HEK293 (cell line): ENCODE measurements around the gene OR1S2.
"Not testable (repeated sequence)": the region's sequence is repeated elsewhere in the genome, so short reads cannot be mapped to it uniquely, and the experiment has no call there.

Experiments used
- CTCF ChIA-PET: fragments of 350-600 bp; formaldehyde crosslinking; extraction: SDS; loops from one replicate; lab custom pipeline; 2021; ENCODE audit warnings: antibody characterized with exemption; lab: Yijun Ruan, JAX
- POLR2A ChIA-PET: fragments of 300-600 bp; formaldehyde crosslinking; extraction: SDS; loops from one replicate; lab custom pipeline; 2020; ENCODE audit warnings: antibody characterized with exemption, inconsistent platforms; lab: Yijun Ruan, JAX
- H3K27ac ChIP-seq: fragments of 200-500 bp; sonication (Bioruptor generic); 2 replicates; pipeline ENCODE4 v1.5.1; 2014; ENCODE audit warnings: low read depth, low read length, control low read depth, inconsistent platforms; ENCODE audit errors: extremely low read depth
- H3K36me3 ChIP-seq, 2 experiments: fragments of 200-500 bp in 1 of 2; sonication (Bioruptor generic) in 1 of 2; 1 replicate in 1 of 2; 2 replicates in 1 of 2; pipeline ENCODE4 v1.5.1; 2014 to 2017; ENCODE audit warnings: inconsistent platforms in 2 of 2, low read length in 2 of 2; ENCODE audit not compliant: control insufficient read depth in 2 of 2, insufficient read depth in 1 of 2
- H3K4me1 ChIP-seq: fragments of 200-500 bp; sonication (Bioruptor generic); 2 replicates; pipeline ENCODE4 v1.5.1; 2014; ENCODE audit warnings: mild to moderate bottlenecking, low read length, inconsistent platforms; ENCODE audit not compliant: control insufficient read depth, insufficient read depth
- H3K4me3 ChIP-seq: 2 replicates; pipeline ENCODE4 v1.5.1; 2011; ENCODE audit warnings: low read depth, mild to moderate bottlenecking, control low read depth, low read length, moderate library complexity
- H3K9me3 ChIP-seq: fragments of 200-500 bp; sonication (Bioruptor generic); 2 replicates; pipeline ENCODE4 v1.5.1; 2014; ENCODE audit warnings: low read depth, low read length, inconsistent platforms; ENCODE audit not compliant: control insufficient read depth, insufficient read depth
- GLIS1 ChIP-seq: fragments of 450-650 bp; formaldehyde crosslinking; IDR thresholded peaks from 2 replicates; pipeline ENCODE4 v1.5.1; 2016; ENCODE audit warnings: missing biosample characterization, missing genetic modification characterization
- SCRT2 ChIP-seq: fragments of 450-650 bp; formaldehyde crosslinking; IDR thresholded peaks from 2 replicates; pipeline ENCODE4 v1.5.1; 2016; ENCODE audit warnings: missing biosample characterization, missing genetic modification characterization
- ZNF112 ChIP-seq: fragments of 450-650 bp; formaldehyde crosslinking; IDR thresholded peaks from 2 replicates; pipeline ENCODE4 v1.5.0; 2017; ENCODE audit warnings: missing biosample characterization, missing genetic modification characterization
- ZNF132 ChIP-seq: fragments of 450-650 bp; formaldehyde crosslinking; IDR thresholded peaks from 2 replicates; pipeline ENCODE4 v1.5.1; 2017; ENCODE audit warnings: missing biosample characterization, missing genetic modification characterization, borderline replicate concordance
- ZNF184 ChIP-seq: fragments of 450-650 bp; IDR thresholded peaks from 2 replicates; pipeline ENCODE4 v1.5.1; 2018; ENCODE audit warnings: missing biosample characterization, mild to moderate bottlenecking, missing genetic modification characterization
- ZNF354C ChIP-seq: fragments of 450-650 bp; formaldehyde crosslinking; IDR thresholded peaks from 2 replicates; pipeline ENCODE4 v1.5.1; 2016; ENCODE audit warnings: missing biosample characterization, missing genetic modification characterization, low read depth, borderline replicate concordance
- ZNF366 ChIP-seq: fragments of 450-650 bp; formaldehyde crosslinking; conservative IDR thresholded peaks from 2 replicates; pipeline ENCODE4 v1.5.1; 2016; ENCODE audit warnings: missing biosample characterization, missing genetic modification characterization
- ZNF394 ChIP-seq: fragments of 450-650 bp; formaldehyde crosslinking; IDR thresholded peaks from 2 replicates; pipeline ENCODE4 v1.5.1; 2016; ENCODE audit warnings: missing biosample characterization, missing genetic modification characterization, mild to moderate bottlenecking, moderate library complexity, borderline replicate concordance
- ZNF398 ChIP-seq: fragments of 450-650 bp; formaldehyde crosslinking; IDR thresholded peaks from 2 replicates; pipeline ENCODE4 v1.5.1; 2017; ENCODE audit warnings: missing biosample characterization, missing genetic modification characterization
- ZNF488 ChIP-seq: fragments of 450-650 bp; formaldehyde crosslinking; IDR thresholded peaks from 2 replicates; pipeline ENCODE4 v1.5.1; 2016; ENCODE audit warnings: missing biosample characterization, missing genetic modification characterization
- ZNF510 ChIP-seq: fragments of 450-650 bp; formaldehyde crosslinking; IDR thresholded peaks from 2 replicates; pipeline ENCODE4 v1.5.1; 2018; ENCODE audit warnings: mild to moderate bottlenecking, missing genetic modification characterization, missing biosample characterization; ENCODE audit not compliant: insufficient replicate concordance
- ZNF513 ChIP-seq: fragments of 450-650 bp; IDR thresholded peaks from 2 replicates; pipeline ENCODE4 v1.5.1; 2018; ENCODE audit warnings: missing biosample characterization, missing genetic modification characterization
- ZNF521 ChIP-seq: fragments of 450-650 bp; formaldehyde crosslinking; IDR thresholded peaks from 2 replicates; pipeline ENCODE4 v1.5.1; 2017; ENCODE audit warnings: missing biosample characterization, mild to moderate bottlenecking, missing genetic modification characterization
- ZNF549 ChIP-seq: fragments of 450-650 bp; IDR thresholded peaks from 2 replicates; pipeline ENCODE4 v1.5.1; 2018; ENCODE audit warnings: missing biosample characterization, missing genetic modification characterization, mild to moderate bottlenecking, inconsistent platforms, moderate library complexity
- ZNF558 ChIP-seq: fragments of 450-650 bp; formaldehyde crosslinking; IDR thresholded peaks from 2 replicates; pipeline ENCODE4 v1.5.1; 2016; ENCODE audit warnings: missing biosample characterization, missing genetic modification characterization
- ZNF645 ChIP-seq: fragments of 450-650 bp; formaldehyde crosslinking; IDR thresholded peaks from 2 replicates; pipeline ENCODE4; 2016; ENCODE audit warnings: missing biosample characterization, missing genetic modification characterization
- ZNF670 ChIP-seq: fragments of 450-650 bp; formaldehyde crosslinking; IDR thresholded peaks from 2 replicates; pipeline ENCODE4 v1.5.1; 2016; ENCODE audit warnings: missing biosample characterization, missing genetic modification characterization, low read depth
- ZNF692 ChIP-seq: fragments of 450-650 bp; formaldehyde crosslinking; IDR thresholded peaks from 2 replicates; pipeline ENCODE4 v1.5.1; 2016; ENCODE audit warnings: missing biosample characterization, missing genetic modification characterization
- ZNF707 ChIP-seq: fragments of 450-650 bp; formaldehyde crosslinking; IDR thresholded peaks from 2 replicates; pipeline ENCODE4 v1.5.1; 2016; ENCODE audit warnings: missing biosample characterization, missing genetic modification characterization
- ZNF791 ChIP-seq: fragments of 450-650 bp; formaldehyde crosslinking; IDR thresholded peaks from 2 replicates; pipeline ENCODE4 v1.5.1; 2016; ENCODE audit warnings: missing biosample characterization, missing genetic modification characterization
- ZNF837 ChIP-seq: fragments of 450-650 bp; formaldehyde crosslinking; IDR thresholded peaks from 2 replicates; pipeline ENCODE4 v1.5.1; 2016; ENCODE audit warnings: missing biosample characterization, missing genetic modification characterization
- ZSCAN18 ChIP-seq: fragments of 450-650 bp; formaldehyde crosslinking; IDR thresholded peaks from 2 replicates; pipeline ENCODE4 v1.5.1; 2016; ENCODE audit warnings: missing biosample characterization, missing genetic modification characterization

OR1S2 gene

GRCh38 chr11:58216476-58216875, 12.5 kb upstream of the OR1S2 start (continued):
- no peak for TF ChIP-seq ZNF670 (tag by site-specific recombination)
- no peak for TF ChIP-seq ZNF558 (tag by site-specific recombination)
- no peak for TF ChIP-seq ZNF521 (tag by site-specific recombination)

GRCh38 chr11:58212420-58212819, 8.5 kb upstream of the OR1S2 start, which contains the start of gene OR1S1:
OR1S1 (plus strand) TSS chr11:58212720.
- H3K27ac ChIP-seq, H3K36me3 ChIP-seq, POLR2A ChIA-PET, H3K9me3 ChIP-seq, CTCF ChIA-PET, H3K4me3 ChIP-seq, H3K4me1 ChIP-seq: not testable (repeated sequence)

- no peak overlapping the region for H3K4me3 ChIP-seq
- ChIA-PET POLR2A (no interaction called here), CTCF (no interaction called here)
- no peaks in the 10 kb centered on the region for H3K4me1 ChIP-seq
- H3K36me3 ChIP-seq: no peaks in the 10 kb centered on the region
- TF ChIP-seq ZNF488 (tag by site-specific recombination) (no peak), ZNF549 (no peak), SCRT2 (tag by site-specific recombination) (no peak), ZNF354C (tag by site-specific recombination) (no peak), ZNF398 (tag by site-specific recombination) (no peak), ZNF132 (no peak), ZSCAN18 (tag by site-specific recombination) (no peak), ZNF692 (tag by site-specific recombination) (no peak), GLIS1 (tag by site-specific recombination) (no peak), ZNF707 (tag by site-specific recombination) (no peak), ZNF184 (tag by site-specific recombination) (no peak), ZNF791 (tag by site-specific recombination) (no peak), ZNF513 (tag by site-specific recombination) (no peak), ZNF837 (tag by site-specific recombination) (no peak), ZNF112 (tag by site-specific recombination) (no peak), ZNF394 (no peak), ZNF558 (tag by site-specific recombination) (no peak), ZNF645 (no peak), ZNF510 (no peak), ZNF366 (tag by site-specific recombination) (no peak)
- TF ChIP-seq, all 188 proteins: peak for 0
- H3K27ac ChIP-seq: no peak overlapping the region
- H3K9me3 ChIP-seq: no peaks in the 10 kb centered on the region
Observed at GRCh38 chr11:58199271-58199670, 4.7 kb downstream of the OR1S2 start.
